ENCODE results near the gene BLVRA. TPM values are rescaled to one million over a fixed set of nuclear protein-coding genes. Genes with fewer than 3 reads are reported as not detected.

Gene BLVRA
- 68.8 to 84.5 TPM (median 74.3 TPM) in 5 replicates for total RNA-seq (2022; extraction: Qiagen RNA extraction)

DNA sequence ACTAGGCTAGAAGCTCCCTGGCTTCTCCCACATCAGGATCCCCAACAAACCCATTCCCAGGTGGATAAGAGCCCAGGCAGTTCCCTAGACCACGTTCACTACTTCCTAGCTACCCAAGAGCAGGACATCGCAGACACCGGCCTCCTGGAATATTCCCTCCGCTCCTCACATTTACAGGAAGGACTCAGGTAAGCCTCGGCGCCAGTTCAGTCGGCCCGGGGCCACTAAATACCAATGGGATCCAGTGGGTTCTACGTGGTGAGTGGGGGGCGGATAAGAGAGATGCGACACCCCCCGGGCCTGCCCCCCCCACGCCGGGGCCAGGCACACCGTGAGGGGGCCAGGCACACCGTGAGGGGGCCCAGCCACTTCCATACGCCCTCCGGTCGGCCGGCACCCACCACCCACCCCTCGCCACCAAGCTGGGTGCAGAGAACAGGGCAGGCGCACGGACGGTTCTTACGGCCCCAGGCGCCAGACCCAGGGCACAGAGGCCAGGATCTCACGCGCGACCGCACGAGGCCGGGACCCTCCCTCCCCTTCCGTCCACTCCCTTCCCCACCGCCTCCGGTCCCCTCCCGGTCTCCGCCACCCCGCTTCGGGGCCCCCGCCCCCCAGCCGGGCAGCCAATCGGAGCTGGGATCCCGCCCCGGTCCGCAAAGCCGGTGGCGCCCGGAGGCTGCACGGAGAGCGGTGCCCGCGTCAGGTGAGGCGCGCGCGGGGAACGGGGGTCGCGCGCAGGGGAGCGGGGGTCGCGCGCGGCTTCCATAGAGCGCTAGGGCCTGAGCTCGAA, at the start of gene BLVRA:
TSS of gene BLVRA (plus strand) at position 652 of the 793 bp plus-strand sequence. CDS start 12,479 bp downstream, outside the sequence.

GRCh38 chr7:43729214-43729923, 29.1 kb upstream of the BLVRA start, which contains the start of gene COA1:
COA1 (minus strand) TSS chr7:43729523; CDS start chr7:43648614, 80,909 bp downstream.

Other genes with a start within 250 kb of the BLVRA start
- gene STK17A, start 175.6 kb upstream of the BLVRA start, total RNA-seq (2022; extraction: Qiagen RNA extraction), result 22.6 to 25.5 TPM (median 24.4 TPM) in 5 replicates
- 86.8 to 92.2 TPM (median 90.1 TPM) in 5 replicates for gene COA1, start 29.2 kb upstream of the BLVRA start, total RNA-seq (2022; extraction: Qiagen RNA extraction)
- gene MRPS24, start 110.8 kb downstream of the BLVRA start, total RNA-seq (2022; extraction: Qiagen RNA extraction), result 217 to 265 TPM (median 246 TPM) in 5 replicates
- gene URGCP, start 147.9 kb downstream of the BLVRA start, total RNA-seq (2022; extraction: Qiagen RNA extraction), result 26.7 to 32.4 TPM (median 28.1 TPM) in 5 replicates
- gene UBE2D4, start 167.8 kb downstream of the BLVRA start, total RNA-seq (2022; extraction: Qiagen RNA extraction), result 7.0 to 11.0 TPM (median 9.7 TPM) in 5 replicates
- gene SPDYE1, start 239.2 kb downstream of the BLVRA start, total RNA-seq (2022; extraction: Qiagen RNA extraction), result not detected in 5 replicates

All from A549 treated with Hydrocortisone at 1 μM for 4 hours (cell line).